Retinal pigment epithelial cell (primary cell): ENCODE measurements around the gene ASPDH.

Source experiments
- DNase-seq: peaks from one replicate; pipeline ENCODE4 v3.0.0-alpha.2; 2010; ENCODE audit warnings: low read depth
- H3K4me3 ChIP-seq: 2 replicates; pipeline ENCODE4 v1.5.1; 2011; ENCODE audit warnings: mild to moderate bottlenecking, low read length, control low read depth, moderate library complexity
- CTCF ChIP-seq: conservative IDR thresholded peaks from 2 replicates; pipeline ENCODE4 v1.5.1; 2011; ENCODE audit warnings: low read depth, low read length, control low read depth, inconsistent platforms

ASPDH gene

GRCh38 chr19:50514346-50515167 lies 844 bp upstream of the ASPDH start:
- TF ChIP-seq CTCF = no peak
- H3K4me3 ChIP-seq = peak overlapping the region; percentile 20
- DNase-seq = no peak

- no peak overlapping the region for H3K4me3 ChIP-seq
- no peak for DNase-seq
- TF ChIP-seq CTCF = no peak
These were observed 541 bp downstream of the ASPDH start for GRCh38 chr19:50512999-50513745.

GRCh38 chr19:50512112-50512998 lies 1.4 kb downstream of the ASPDH start:
- H3K4me3 ChIP-seq = no peak overlapping the region

GRCh38 chr19:50511069-50511822 lies 2.5 kb downstream of the ASPDH start, which contains the start of gene JOSD2:
TSS of gene JOSD2 (minus strand) at chr19:50511191. CDS start at chr19:50510431, 760 bp downstream.
- peak within 1 kb of the TSS; percentile 83 for H3K4me3 ChIP-seq
- no peak for TF ChIP-seq CTCF
- peak; percentile 96 for DNase-seq

More at GRCh38 chr19:50512112-50512998, 1.4 kb downstream of the ASPDH start:
- TF ChIP-seq CTCF = no peak
- DNase-seq = no peak

GRCh38 chr19:50510700-50511068 lies 3.0 kb downstream of the ASPDH start:
- H3K4me3 ChIP-seq = peak overlapping the region; percentile 83
- TF ChIP-seq CTCF = no peak
- DNase-seq = no peak

GRCh38 chr19:50510121-50510670 lies 3.5 kb downstream of the ASPDH start:
- H3K4me3 ChIP-seq = peak overlapping the region; percentile 83
- DNase-seq = no peak
- no peak for TF ChIP-seq CTCF
